ENCODE results near the gene CAMKMT.
A peak's percentile ranks its signal among the peaks of the same experiment; 100 is the strongest.

CAMKMT gene

DNA sequence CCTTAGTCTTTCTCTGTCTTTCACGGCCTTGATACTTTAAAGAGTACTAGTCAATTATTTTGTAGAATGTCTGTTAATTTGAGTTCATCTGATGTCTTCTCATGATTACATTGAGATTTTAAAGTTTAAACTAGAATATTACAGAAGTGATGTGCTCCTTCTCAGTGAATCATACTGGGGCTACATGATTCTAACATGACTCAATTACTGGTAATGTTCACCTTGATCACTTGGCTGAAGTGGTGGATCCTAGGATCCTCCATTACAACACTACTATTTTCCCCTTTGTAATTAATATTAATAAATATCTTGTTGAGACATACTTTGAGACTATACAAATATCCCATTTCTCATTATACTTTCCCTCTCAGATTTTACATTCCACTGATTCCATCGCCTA lies 148.5 kb downstream of the CAMKMT start:
- TF ChIP-seq CTCF (IDR thresholded peaks at IDR 0.05; ENCODE audit: low read length, missing control alignments), result no peak
- no peak overlapping the region for H3K4me3 ChIP-seq (replicated peaks; ENCODE audit: low read depth, low read length)
- DNase-seq (ENCODE audit: low read depth), result no peak

DNA sequence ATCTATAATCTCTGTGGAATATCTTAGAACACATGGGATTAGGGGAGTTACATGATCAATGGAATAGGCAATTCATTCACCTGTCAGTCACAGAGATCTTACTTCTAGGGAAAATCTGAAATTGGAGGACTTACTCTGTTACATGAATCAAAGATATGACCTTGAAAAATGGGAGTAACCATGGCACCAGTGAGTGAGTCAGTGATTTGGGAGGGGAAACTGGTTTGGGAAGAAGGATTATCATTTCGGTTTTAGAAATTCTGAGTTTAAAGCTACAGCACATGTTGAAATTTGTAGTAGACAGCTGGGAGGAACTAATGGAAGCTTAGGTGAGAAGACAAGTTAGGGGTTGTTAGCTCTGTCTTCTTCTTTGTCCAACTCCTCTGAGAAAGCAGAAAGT lies 153.7 kb downstream of the CAMKMT start:
- peak; percentile 13 for DNase-seq (ENCODE audit: low read depth)
- TF ChIP-seq CTCF (IDR thresholded peaks at IDR 0.05; ENCODE audit: low read length, missing control alignments), result no peak
- no peak overlapping the region for H3K4me3 ChIP-seq (replicated peaks; ENCODE audit: low read depth, low read length)

DNA sequence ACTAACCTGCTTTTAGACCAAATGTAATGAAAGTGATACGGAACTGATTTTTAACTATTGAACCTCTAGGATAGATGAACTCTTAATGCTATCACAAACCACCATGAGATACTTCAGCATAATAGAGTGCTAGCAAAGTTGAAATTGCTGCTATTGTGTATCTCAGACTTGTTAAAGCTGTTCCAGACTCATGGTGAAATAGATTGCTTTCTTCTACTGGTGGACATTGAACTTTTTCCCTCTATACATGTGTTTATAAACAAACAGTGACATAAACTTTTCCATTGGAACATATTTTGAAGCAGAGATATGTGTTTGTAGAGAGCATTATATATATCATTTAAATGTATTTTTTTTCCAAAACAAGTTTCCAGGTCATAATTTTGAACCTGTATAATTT lies 157.3 kb downstream of the CAMKMT start:
- no peak overlapping the region for H3K4me3 ChIP-seq (replicated peaks; ENCODE audit: low read depth, low read length)
- no peak for TF ChIP-seq CTCF (IDR thresholded peaks at IDR 0.05; ENCODE audit: low read length, missing control alignments)
- no peak for DNase-seq (ENCODE audit: low read depth)

GRCh38 chr2:44522846-44523245 lies 161.1 kb downstream of the CAMKMT start:
- DNase-seq (ENCODE audit: low read depth), result no peak
- H3K4me3 ChIP-seq (replicated peaks; ENCODE audit: low read depth, low read length), result no peak overlapping the region
- TF ChIP-seq CTCF (IDR thresholded peaks at IDR 0.05; ENCODE audit: low read length, missing control alignments), result no peak

DNA sequence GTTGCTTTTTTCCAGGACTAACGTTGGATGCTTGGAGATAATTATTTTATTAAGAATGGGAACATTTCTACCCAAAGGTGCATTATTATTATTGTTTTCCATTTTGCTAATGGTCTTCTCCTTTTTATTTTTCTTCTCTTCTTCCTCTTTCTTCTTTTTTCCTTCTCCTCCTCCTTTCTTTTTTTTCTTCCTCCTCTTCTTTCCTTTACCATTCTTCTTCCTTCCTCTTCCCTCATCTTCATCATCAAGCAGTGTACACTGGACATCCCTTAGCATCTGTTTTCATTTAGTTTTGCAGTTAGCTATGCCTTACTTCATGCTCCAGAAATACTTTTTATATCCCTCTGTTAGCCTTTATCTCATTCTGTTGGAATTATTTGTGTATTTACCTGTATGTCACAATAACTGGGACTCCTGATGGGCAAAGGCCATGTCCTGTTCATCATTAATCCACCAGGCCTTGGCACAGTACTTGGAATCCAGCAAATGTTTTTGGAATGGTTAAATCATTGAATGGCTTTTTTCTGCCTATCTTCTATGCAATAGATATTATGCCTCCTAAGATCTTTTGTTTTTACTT lies 162.7 kb downstream of the CAMKMT start:
- DNase-seq (ENCODE audit: low read depth), result no peak
- no peak overlapping the region for H3K4me3 ChIP-seq (replicated peaks; ENCODE audit: low read depth, low read length)
- no peak for TF ChIP-seq CTCF (IDR thresholded peaks at IDR 0.05; ENCODE audit: low read length, missing control alignments)

- no peak overlapping the region for H3K4me3 ChIP-seq (replicated peaks; ENCODE audit: low read depth, low read length)
- no peak for TF ChIP-seq CTCF (IDR thresholded peaks at IDR 0.05; ENCODE audit: low read length, missing control alignments)
- no peak for DNase-seq (ENCODE audit: low read depth)
Measured at GRCh38 chr2:44526352-44526751, 164.6 kb downstream of the CAMKMT start.

- DNase-seq (ENCODE audit: low read depth), result peak; percentile 71
- no peak for TF ChIP-seq CTCF (IDR thresholded peaks at IDR 0.05; ENCODE audit: low read length, missing control alignments)
- no peak overlapping the region for H3K4me3 ChIP-seq (replicated peaks; ENCODE audit: low read depth, low read length)
Measured at GRCh38 chr2:44528595-44528994, 166.8 kb downstream of the CAMKMT start.
